HEK293 (cell line): ENCODE measurements around the gene RNF214.
A peak's percentile ranks its signal among the peaks of the same experiment; 100 is the strongest.

Experiments used
- BCL6B ChIP-seq: fragments of 450-650 bp; formaldehyde crosslinking; IDR thresholded peaks from 2 replicates; pipeline ENCODE4 v1.5.1; 2017; ENCODE audit warnings: missing biosample characterization, missing genetic modification characterization
- MYNN ChIP-seq: fragments of 450-650 bp; formaldehyde crosslinking; IDR thresholded peaks from 2 replicates; pipeline ENCODE4 v1.5.1; 2016; ENCODE audit warnings: missing biosample characterization, missing genetic modification characterization, borderline replicate concordance
- PBX3 ChIP-seq: sonication (generic); formaldehyde crosslinking; IDR thresholded peaks from 2 replicates; pipeline ENCODE4 v1.8.1; 2022; ENCODE audit warnings: mild to moderate bottlenecking, moderate library complexity, missing genetic modification reagents
- PRDM1 ChIP-seq: fragments of 450-650 bp; formaldehyde crosslinking; IDR thresholded peaks from 2 replicates; pipeline ENCODE4; 2016; ENCODE audit warnings: missing biosample characterization, missing genetic modification characterization
- SP2 ChIP-seq: fragments of 450-650 bp; formaldehyde crosslinking; IDR thresholded peaks from 2 replicates; pipeline ENCODE4 v1.5.1; 2016; ENCODE audit warnings: missing biosample characterization, missing genetic modification characterization
- SP3 ChIP-seq: fragments of 450-650 bp; formaldehyde crosslinking; IDR thresholded peaks from 2 replicates; pipeline ENCODE4 v1.5.1; 2016; ENCODE audit warnings: missing biosample characterization, missing genetic modification characterization
- SP7 ChIP-seq: fragments of 450-650 bp; formaldehyde crosslinking; IDR thresholded peaks from 2 replicates; pipeline ENCODE4 v1.5.1; 2016; ENCODE audit warnings: missing biosample characterization, missing genetic modification characterization
- ZBTB20 ChIP-seq: fragments of 450-650 bp; formaldehyde crosslinking; IDR thresholded peaks from 2 replicates; pipeline ENCODE4 v1.5.1; 2016; ENCODE audit warnings: missing biosample characterization, missing genetic modification characterization
- ZBTB21 ChIP-seq: fragments of 450-650 bp; formaldehyde crosslinking; IDR thresholded peaks from 2 replicates; pipeline ENCODE4 v1.5.1; 2017; ENCODE audit warnings: missing biosample characterization, missing genetic modification characterization
- ZBTB8A ChIP-seq: fragments of 450-650 bp; formaldehyde crosslinking; IDR thresholded peaks from 2 replicates; pipeline ENCODE4 v1.5.1; 2016; ENCODE audit warnings: missing biosample characterization, missing genetic modification characterization
- ZNF10 ChIP-seq: fragments of 450-650 bp; formaldehyde crosslinking; IDR thresholded peaks from 2 replicates; pipeline ENCODE4 v1.5.1; 2017; ENCODE audit warnings: missing biosample characterization, missing genetic modification characterization
- ZNF174 ChIP-seq: fragments of 450-650 bp; formaldehyde crosslinking; IDR thresholded peaks from 2 replicates; pipeline ENCODE4 v1.5.0; 2017; ENCODE audit warnings: missing biosample characterization, mild to moderate bottlenecking, missing genetic modification characterization
- ZNF19 ChIP-seq: fragments of 450-650 bp; formaldehyde crosslinking; IDR thresholded peaks from 2 replicates; pipeline ENCODE4; 2016; ENCODE audit warnings: missing biosample characterization, missing genetic modification characterization, low read depth
- ZNF292 ChIP-seq: fragments of 450-650 bp; formaldehyde crosslinking; IDR thresholded peaks from 2 replicates; pipeline ENCODE4 v1.5.1; 2016; ENCODE audit warnings: low read depth, missing biosample characterization, missing genetic modification characterization, borderline replicate concordance
- ZNF366 ChIP-seq: fragments of 450-650 bp; formaldehyde crosslinking; conservative IDR thresholded peaks from 2 replicates; pipeline ENCODE4 v1.5.1; 2016; ENCODE audit warnings: missing biosample characterization, missing genetic modification characterization
- ZNF514 ChIP-seq: fragments of 450-650 bp; formaldehyde crosslinking; IDR thresholded peaks from 2 replicates; pipeline ENCODE4 v1.5.1; 2016; ENCODE audit warnings: missing biosample characterization, missing genetic modification characterization
- ZNF529 ChIP-seq: fragments of 450-650 bp; formaldehyde crosslinking; IDR thresholded peaks from 2 replicates; pipeline ENCODE4 v1.5.1; 2017; ENCODE audit warnings: missing genetic modification characterization, missing biosample characterization; ENCODE audit not compliant: insufficient replicate concordance
- ZNF558 ChIP-seq: fragments of 450-650 bp; formaldehyde crosslinking; IDR thresholded peaks from 2 replicates; pipeline ENCODE4 v1.5.1; 2016; ENCODE audit warnings: missing biosample characterization, missing genetic modification characterization
- ZNF561 ChIP-seq: fragments of 450-650 bp; IDR thresholded peaks from 2 replicates; pipeline ENCODE4 v1.5.1; 2018; ENCODE audit warnings: missing biosample characterization, missing genetic modification characterization, borderline replicate concordance
- ZNF600 ChIP-seq: fragments of 450-650 bp; formaldehyde crosslinking; IDR thresholded peaks from 2 replicates; pipeline ENCODE4 v1.5.1; 2016; ENCODE audit warnings: missing biosample characterization, missing genetic modification characterization
- ZNF639 ChIP-seq: fragments of 450-650 bp; formaldehyde crosslinking; IDR thresholded peaks from 2 replicates; pipeline ENCODE4 v1.5.1; 2016; ENCODE audit warnings: missing biosample characterization, missing genetic modification characterization
- ZNF654 ChIP-seq: fragments of 450-650 bp; formaldehyde crosslinking; IDR thresholded peaks from 2 replicates; pipeline ENCODE4 v1.5.1; 2016; ENCODE audit warnings: low read depth, missing biosample characterization, missing genetic modification characterization
- ZNF660 ChIP-seq: fragments of 450-650 bp; IDR thresholded peaks from 2 replicates; pipeline ENCODE4 v1.5.1; 2018; ENCODE audit warnings: missing biosample characterization, mild to moderate bottlenecking, missing genetic modification characterization
- ZNF76 ChIP-seq: fragments of 450-650 bp; formaldehyde crosslinking; IDR thresholded peaks from 2 replicates; pipeline ENCODE4; 2016; ENCODE audit warnings: low read depth, missing biosample characterization, missing genetic modification characterization, borderline replicate concordance
- ZSCAN23 ChIP-seq: fragments of 450-650 bp; formaldehyde crosslinking; IDR thresholded peaks from 2 replicates; pipeline ENCODE4 v1.5.1; 2016; ENCODE audit warnings: missing biosample characterization, missing genetic modification characterization
- TF ChIP-seq, protein P1 (sequence below): fragments of 450-650 bp; formaldehyde crosslinking; IDR thresholded peaks from 2 replicates; pipeline ENCODE4 v1.5.1; 2016; ENCODE audit warnings: missing biosample characterization, missing genetic modification characterization
- TF ChIP-seq, protein P2 (sequence below): fragments of 450-650 bp; formaldehyde crosslinking; IDR thresholded peaks from 2 replicates; pipeline ENCODE4 v1.5.0; 2017; ENCODE audit warnings: missing biosample characterization, missing genetic modification characterization, borderline replicate concordance

The RNF214 gene

DNA sequence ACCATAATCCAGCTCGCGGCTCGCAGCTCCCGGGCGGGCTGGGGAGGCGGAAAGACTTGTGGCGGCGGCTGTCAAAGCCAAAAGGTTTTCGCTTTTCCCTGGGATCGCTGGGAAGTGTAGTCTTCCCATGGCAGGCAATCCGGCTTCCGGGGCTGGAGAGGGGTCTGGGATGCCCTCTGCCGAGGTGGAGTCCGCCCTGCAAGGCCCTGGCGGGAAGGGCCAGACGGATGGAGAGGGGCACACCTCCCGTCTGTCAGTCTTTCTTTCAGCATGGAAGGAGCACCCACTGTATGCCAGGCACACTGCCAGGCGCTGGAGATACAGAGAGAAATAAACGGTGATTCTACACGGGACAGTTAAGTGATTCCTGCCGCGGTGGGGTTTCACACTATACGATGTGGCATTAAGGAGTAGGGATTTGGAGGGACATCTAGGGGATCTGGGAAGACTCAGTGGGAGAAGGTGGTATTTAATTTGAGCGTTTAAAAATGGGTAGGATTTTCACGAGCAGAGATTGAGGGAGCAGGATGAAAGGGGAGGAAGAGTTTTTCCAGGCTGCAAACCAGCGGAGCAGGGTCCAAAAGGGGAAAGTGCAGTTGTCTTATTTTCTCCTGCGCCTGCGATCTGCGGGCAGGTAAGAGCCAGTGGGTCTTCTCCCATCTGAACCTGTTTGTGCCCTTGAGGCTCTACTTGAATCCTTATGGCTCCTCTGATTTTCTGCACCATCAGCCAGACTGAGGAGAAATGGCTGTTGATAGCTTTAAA is 83.9 kb downstream of the RNF214 start, which contains the start of gene BACE1 (continued):
- TF ChIP-seq, protein P1, sequence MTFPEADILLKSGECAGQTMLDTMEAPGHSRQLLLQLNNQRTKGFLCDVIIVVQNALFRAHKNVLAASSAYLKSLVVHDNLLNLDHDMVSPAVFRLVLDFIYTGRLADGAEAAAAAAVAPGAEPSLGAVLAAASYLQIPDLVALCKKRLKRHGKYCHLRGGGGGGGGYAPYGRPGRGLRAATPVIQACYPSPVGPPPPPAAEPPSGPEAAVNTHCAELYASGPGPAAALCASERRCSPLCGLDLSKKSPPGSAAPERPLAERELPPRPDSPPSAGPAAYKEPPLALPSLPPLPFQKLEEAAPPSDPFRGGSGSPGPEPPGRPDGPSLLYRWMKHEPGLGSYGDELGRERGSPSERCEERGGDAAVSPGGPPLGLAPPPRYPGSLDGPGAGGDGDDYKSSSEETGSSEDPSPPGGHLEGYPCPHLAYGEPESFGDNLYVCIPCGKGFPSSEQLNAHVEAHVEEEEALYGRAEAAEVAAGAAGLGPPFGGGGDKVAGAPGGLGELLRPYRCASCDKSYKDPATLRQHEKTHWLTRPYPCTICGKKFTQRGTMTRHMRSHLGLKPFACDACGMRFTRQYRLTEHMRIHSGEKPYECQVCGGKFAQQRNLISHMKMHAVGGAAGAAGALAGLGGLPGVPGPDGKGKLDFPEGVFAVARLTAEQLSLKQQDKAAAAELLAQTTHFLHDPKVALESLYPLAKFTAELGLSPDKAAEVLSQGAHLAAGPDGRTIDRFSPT (tag by site-specific recombination) = peak; percentile 50
- TF ChIP-seq ZNF514 (tag by site-specific recombination) = no peak
- peak; percentile 58 for TF ChIP-seq ZNF600 (tag by site-specific recombination)
- 0 out of 2 replicates have a peak, but pooled peaks have one; percentile 8 for TF ChIP-seq ZNF654 (tag by site-specific recombination)
- TF ChIP-seq ZNF660 (tag by site-specific recombination) = no peak
- no peak for TF ChIP-seq ZSCAN23 (tag by site-specific recombination)
- TF ChIP-seq SP3 (tag by site-specific recombination) = peak; percentile 38; the same call in 1 of the 2 replicates
- peak; percentile 39 for TF ChIP-seq ZBTB8A
- TF ChIP-seq, protein P2, sequence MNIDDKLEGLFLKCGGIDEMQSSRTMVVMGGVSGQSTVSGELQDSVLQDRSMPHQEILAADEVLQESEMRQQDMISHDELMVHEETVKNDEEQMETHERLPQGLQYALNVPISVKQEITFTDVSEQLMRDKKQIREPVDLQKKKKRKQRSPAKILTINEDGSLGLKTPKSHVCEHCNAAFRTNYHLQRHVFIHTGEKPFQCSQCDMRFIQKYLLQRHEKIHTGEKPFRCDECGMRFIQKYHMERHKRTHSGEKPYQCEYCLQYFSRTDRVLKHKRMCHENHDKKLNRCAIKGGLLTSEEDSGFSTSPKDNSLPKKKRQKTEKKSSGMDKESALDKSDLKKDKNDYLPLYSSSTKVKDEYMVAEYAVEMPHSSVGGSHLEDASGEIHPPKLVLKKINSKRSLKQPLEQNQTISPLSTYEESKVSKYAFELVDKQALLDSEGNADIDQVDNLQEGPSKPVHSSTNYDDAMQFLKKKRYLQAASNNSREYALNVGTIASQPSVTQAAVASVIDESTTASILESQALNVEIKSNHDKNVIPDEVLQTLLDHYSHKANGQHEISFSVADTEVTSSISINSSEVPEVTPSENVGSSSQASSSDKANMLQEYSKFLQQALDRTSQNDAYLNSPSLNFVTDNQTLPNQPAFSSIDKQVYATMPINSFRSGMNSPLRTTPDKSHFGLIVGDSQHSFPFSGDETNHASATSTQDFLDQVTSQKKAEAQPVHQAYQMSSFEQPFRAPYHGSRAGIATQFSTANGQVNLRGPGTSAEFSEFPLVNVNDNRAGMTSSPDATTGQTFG (tag by site-specific recombination) = no peak
- peak; percentile 91 for TF ChIP-seq ZNF76
- TF ChIP-seq ZNF19 (tag by site-specific recombination) = no peak
- no peak for TF ChIP-seq PBX3 (CRISPR knock-in tag)
- TF ChIP-seq PRDM1 = peak; percentile 35; the same call in 1 of the 2 replicates
- peak; percentile 32; the same call in 1 of the 2 replicates for TF ChIP-seq SP2
- TF ChIP-seq ZNF292 (tag by site-specific recombination) = no peak
- TF ChIP-seq MYNN (tag by site-specific recombination) = no peak
- TF ChIP-seq ZNF174 (tag by site-specific recombination) = no peak
- no peak for TF ChIP-seq ZNF529 (tag by site-specific recombination)
- no peak for TF ChIP-seq BCL6B (tag by site-specific recombination)
- TF ChIP-seq ZBTB20 (tag by site-specific recombination) = peak; percentile 98
- TF ChIP-seq ZBTB21 (tag by site-specific recombination) = no peak
- no peak for TF ChIP-seq ZNF558 (tag by site-specific recombination)
- TF ChIP-seq ZNF10 (tag by site-specific recombination) = no peak
- no peak for TF ChIP-seq ZNF639 (tag by site-specific recombination)
- TF ChIP-seq ZNF561 (tag by site-specific recombination) = 0 out of 2 replicates have a peak, but pooled peaks have one; percentile 26
- TF ChIP-seq ZNF366 (tag by site-specific recombination) = peak; percentile 56
- 0 out of 2 replicates have a peak, but pooled peaks have one; percentile 16 for TF ChIP-seq SP7 (tag by site-specific recombination)
